ENCODE data around the gene PRKAG2.

Gene PRKAG2

DNA sequence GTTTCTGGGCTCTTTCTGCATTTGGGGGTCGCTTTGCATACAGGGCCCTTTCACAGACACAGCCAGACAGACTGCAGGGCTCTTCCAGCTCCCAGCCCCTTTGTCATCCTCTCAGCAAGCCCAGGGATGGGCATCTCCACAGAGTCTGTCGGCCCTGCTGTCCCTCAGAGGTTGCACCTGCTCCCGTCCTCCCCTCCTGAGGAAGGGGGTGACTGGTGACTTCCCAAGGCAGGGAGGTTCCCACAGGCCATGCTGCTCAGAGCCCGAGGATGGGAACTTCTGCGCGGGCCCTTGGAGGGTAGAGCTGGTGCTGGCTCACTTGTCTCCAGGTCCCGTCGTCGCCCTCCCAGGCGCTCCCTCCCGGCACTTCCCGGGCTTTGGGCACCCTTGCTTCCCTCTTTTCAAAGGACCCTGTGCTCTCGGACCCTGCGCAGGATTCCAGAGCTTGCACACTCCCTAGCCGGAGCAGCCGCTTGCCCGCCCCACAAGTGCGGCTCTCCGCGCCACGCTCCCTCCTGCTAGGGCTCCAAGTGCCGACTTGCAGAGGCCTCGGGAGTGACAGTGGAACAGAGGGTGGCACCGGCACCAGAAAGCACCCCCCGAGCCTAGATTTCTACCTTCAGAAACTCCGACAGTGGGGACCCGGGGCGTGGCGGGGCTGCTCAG, 152.5 kb downstream of the PRKAG2 start:
- H3K4me3 ChIP-seq (ENCODE audit: low read depth, low read length): no peak overlapping the region
- no peak for DNase-seq (ENCODE audit: low read depth)
- in situ Hi-C loops (cut with HindIII; ENCODE audit: low sequenced_read_pairs): no loop called here
- TF ChIP-seq, protein P1, sequence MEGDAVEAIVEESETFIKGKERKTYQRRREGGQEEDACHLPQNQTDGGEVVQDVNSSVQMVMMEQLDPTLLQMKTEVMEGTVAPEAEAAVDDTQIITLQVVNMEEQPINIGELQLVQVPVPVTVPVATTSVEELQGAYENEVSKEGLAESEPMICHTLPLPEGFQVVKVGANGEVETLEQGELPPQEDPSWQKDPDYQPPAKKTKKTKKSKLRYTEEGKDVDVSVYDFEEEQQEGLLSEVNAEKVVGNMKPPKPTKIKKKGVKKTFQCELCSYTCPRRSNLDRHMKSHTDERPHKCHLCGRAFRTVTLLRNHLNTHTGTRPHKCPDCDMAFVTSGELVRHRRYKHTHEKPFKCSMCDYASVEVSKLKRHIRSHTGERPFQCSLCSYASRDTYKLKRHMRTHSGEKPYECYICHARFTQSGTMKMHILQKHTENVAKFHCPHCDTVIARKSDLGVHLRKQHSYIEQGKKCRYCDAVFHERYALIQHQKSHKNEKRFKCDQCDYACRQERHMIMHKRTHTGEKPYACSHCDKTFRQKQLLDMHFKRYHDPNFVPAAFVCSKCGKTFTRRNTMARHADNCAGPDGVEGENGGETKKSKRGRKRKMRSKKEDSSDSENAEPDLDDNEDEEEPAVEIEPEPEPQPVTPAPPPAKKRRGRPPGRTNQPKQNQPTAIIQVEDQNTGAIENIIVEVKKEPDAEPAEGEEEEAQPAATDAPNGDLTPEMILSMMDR (IDR thresholded peaks at IDR 0.05; ENCODE audit: low read depth, low read length, missing control alignments): no peak

DNA sequence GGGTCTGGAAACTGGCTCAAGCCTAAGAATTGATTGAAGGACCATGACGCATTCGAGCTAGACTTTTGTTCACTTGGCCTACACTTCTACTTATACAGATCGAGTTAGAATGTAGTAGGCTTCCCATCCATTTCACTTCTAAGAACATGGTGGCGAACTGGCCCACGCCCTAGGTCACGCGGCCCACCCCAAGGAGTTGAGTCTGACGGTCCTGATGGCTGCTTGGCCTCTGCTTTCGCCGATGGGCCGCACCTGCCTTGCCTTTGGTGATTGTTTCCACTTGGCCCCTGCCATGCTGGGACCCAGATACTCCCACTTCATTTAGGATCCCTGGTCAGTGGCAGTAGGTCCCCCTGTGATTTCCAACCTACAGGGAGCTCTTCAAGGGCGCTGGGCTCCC, 153.6 kb downstream of the PRKAG2 start:
- in situ Hi-C loops (cut with HindIII; ENCODE audit: low sequenced_read_pairs): no loop called here
- TF ChIP-seq, protein P1 (IDR thresholded peaks at IDR 0.05; ENCODE audit: low read depth, low read length, missing control alignments): no peak
- H3K4me3 ChIP-seq (ENCODE audit: low read depth, low read length): no peak overlapping the region
- no peak for DNase-seq (ENCODE audit: low read depth)

DNA sequence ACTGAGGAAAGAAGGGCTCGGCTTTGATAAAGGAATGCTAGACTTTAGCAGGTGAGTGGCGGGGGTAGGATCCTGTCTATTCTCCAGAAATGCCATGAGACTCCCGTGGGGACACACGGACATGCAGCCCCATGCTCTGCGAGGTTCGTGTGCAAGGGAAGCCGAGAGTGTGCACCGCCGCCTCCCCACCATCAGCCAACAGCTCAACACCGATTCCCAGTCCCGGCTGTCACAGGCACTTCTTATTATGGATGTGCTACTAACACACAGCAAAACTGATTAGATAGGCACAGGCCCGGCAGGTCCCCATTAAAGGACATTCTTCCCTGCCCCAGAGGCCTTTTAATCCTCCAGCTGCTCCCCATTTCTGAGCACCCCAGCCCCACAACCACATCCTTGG, 154.4 kb downstream of the PRKAG2 start:
- TF ChIP-seq, protein P1 (IDR thresholded peaks at IDR 0.05; ENCODE audit: low read depth, low read length, missing control alignments): no peak
- DNase-seq (ENCODE audit: low read depth): no peak
- in situ Hi-C loops (cut with HindIII; ENCODE audit: low sequenced_read_pairs): no loop called here
- no peak overlapping the region for H3K4me3 ChIP-seq (ENCODE audit: low read depth, low read length)

DNA sequence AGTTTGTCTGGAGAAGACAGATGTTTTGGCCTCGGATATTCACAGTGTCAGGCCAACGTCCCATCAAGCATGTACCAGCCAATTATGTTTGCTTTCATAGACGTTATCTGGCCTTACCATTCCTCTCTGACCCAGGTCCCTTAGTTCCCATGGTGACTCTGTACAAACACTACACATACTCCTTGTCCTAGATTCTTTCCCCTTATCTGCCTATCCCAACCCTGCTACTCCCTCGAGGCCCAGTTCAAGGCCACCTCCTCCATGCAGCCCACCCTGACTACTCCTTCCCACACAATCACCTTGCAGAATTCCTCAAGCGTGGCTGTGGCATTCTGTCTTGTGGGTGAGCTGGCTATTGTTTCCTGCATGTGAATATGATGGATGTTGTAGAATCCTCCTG, 155.2 kb downstream of the PRKAG2 start:
- in situ Hi-C loops (cut with HindIII; ENCODE audit: low sequenced_read_pairs): no loop called here
- TF ChIP-seq, protein P1 (IDR thresholded peaks at IDR 0.05; ENCODE audit: low read depth, low read length, missing control alignments): no peak
- no peak overlapping the region for H3K4me3 ChIP-seq (ENCODE audit: low read depth, low read length)
- DNase-seq (ENCODE audit: low read depth): no peak

DNA sequence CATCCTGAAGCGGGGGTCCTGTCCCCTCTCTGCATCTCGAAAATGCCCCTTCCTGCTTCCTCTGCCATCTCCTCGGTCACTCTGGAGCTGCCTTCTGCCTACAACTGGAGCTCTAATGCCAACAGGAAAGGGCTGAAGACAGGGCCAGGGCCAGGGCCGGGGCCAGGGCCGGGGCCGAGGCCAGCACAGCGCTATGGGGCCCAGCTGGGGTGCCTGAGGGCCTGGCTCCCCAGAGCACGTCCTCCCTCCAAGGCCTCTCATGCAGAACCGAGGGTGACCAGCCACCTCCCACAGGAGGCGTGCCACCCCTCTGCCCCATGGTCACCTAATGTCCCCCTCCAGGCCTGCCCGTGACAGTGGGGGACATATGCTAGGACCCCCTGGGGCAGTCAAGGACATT, 155.7 kb downstream of the PRKAG2 start:
- TF ChIP-seq, protein P1 (IDR thresholded peaks at IDR 0.05; ENCODE audit: low read depth, low read length, missing control alignments): no peak

DNA sequence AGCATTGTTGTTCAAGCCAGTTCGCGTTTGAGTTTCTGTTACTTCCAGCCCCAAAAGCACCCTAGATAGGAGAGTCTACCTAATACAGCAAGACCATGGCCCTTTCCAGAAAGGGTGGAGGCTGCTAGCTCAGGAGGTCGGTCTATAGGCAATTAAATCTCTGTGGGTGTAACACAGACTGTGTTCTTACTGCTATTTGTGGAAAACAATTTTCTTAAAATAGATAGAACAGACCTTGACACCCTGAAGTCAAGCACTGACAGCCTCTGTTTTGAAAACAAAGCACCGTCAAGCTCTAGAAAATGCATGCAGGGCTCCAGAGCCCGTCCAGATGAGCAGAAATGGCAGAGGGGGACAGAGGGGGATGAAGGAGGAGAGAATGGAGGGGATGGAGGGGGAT, 156.6 kb downstream of the PRKAG2 start:
- H3K4me3 ChIP-seq (ENCODE audit: low read depth, low read length): no peak overlapping the region
- TF ChIP-seq, protein P1 (IDR thresholded peaks at IDR 0.05; ENCODE audit: low read depth, low read length, missing control alignments): no peak
- in situ Hi-C loops (cut with HindIII; ENCODE audit: low sequenced_read_pairs): no loop called here
- no peak for DNase-seq (ENCODE audit: low read depth)

More for the DNA sequence above, 155.7 kb downstream of the PRKAG2 start:
- no peak for DNase-seq (ENCODE audit: low read depth)
- in situ Hi-C loops (cut with HindIII; ENCODE audit: low sequenced_read_pairs): no loop called here
- no peak overlapping the region for H3K4me3 ChIP-seq (ENCODE audit: low read depth, low read length)
